Measurements from ENCODE around the gene CEL.

The CEL gene

DNA sequence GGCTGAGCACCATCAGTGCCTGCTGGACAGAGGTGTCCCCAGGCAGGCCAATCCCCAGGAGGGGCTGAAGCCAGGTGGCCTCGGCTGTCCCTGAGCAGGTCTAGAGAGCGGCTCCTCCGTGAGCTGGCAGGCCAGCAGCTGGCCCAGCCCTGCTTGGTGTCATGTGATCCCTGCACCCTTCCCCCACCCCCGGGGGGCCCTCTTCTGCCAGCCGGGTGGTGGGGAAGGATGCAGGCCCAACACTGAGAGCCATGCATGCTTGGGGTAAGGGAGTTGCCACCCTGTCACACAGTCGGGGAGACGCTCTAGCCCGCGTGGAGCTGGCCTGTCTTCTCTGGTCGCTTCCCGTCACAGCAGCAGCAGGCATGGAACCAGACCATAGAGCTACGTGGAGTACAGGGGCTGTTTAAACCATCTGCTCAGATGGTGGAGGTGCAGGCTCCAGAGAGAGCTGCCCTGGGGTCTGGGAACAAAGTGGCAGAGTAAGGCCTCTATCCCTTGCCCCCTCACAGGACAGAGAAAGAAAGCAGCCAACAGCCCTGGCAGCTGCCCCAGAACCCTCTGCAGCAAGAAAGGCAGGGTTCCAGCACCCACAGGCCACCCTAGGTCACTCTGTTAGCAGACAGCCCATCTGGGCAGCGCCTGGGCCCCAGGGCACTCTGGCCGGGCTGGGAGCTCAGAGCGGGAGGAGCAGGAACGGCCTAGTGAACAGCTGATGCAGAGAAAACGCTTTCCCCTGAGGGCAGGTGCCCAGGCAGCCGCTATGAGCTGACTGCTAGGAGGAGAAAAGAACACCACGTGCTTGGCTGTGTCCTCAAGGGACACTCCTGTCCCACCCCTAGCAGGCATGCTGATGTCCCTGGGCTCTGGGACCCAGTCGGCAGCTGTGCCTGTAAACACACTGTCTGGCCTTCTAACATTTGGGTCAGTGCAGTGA, 52.4 kb downstream of the CEL start:
- TF ChIP-seq CTCF (IDR thresholded peaks at IDR 0.05; ENCODE audit: low read depth, low read length): no peak
- H3K4me3 ChIP-seq (ENCODE audit: low read depth, low read length): no peak overlapping the region
- DNase-seq (ENCODE audit: low read depth, low spot score): no peak
- in situ Hi-C loops (cut with HindIII; ENCODE audit: low sequenced_read_pairs): no loop called here

GRCh38 chr9:133114886-133115603, 53.3 kb downstream of the CEL start:
- in situ Hi-C loops (cut with HindIII; ENCODE audit: low sequenced_read_pairs): no loop called here
- H3K4me3 ChIP-seq (ENCODE audit: low read depth, low read length): no peak overlapping the region
- no peak for DNase-seq (ENCODE audit: low read depth, low spot score)
- TF ChIP-seq CTCF (IDR thresholded peaks at IDR 0.05; ENCODE audit: low read depth, low read length): no peak

- TF ChIP-seq CTCF (IDR thresholded peaks at IDR 0.05; ENCODE audit: low read depth, low read length): no peak
- in situ Hi-C loops (cut with HindIII; ENCODE audit: low sequenced_read_pairs): no loop called here
- DNase-seq (ENCODE audit: low read depth, low spot score): peak; percentile 68
- no peak overlapping the region for H3K4me3 ChIP-seq (ENCODE audit: low read depth, low read length)
Observed at GRCh38 chr9:133115604-133116345, 54.0 kb downstream of the CEL start.

DNA sequence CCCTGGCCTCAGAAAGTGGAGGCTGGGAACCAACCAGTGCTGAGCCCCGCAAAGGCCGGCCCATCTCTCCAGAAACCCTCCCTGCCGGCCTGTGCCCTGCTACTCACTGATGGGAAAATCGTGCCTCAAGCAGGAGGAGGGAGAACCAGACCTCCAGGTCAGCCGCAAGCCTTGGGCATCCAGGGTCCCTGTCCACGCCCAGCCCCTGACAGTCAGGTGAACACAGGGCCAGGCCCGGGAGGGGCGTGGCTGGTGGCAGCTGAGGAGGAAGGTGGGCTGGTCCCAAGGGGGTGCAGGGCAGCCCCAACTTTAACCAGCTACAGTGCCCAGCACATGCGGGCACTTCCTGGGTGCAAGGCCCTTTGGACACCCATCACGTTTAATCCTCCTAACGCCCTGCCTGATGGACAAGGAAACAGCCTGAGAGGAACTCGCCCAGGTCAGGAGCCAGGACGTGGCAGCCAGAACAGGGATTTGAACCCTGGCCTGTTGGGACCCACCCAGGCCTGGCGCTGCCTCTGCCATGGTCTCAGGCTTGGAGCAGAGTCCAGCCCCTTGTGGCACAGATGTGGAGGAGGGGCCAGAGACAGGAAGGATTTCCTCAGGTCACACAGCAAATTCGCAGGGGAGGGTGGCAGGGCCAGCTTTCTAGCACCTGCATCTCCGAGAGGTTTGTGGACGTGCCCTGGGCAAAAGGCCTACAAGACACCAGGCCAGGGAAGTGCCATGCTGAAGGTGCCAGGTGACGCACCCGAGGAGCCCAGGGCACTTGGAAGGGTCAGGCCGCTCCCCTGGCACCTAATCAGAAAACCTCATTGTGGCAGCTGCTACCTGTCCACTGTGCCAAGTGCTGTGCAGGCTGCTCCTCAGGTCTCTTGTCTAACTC, 54.8 kb downstream of the CEL start:
- H3K4me3 ChIP-seq (ENCODE audit: low read depth, low read length): no peak overlapping the region
- TF ChIP-seq CTCF (IDR thresholded peaks at IDR 0.05; ENCODE audit: low read depth, low read length): no peak
- in situ Hi-C loops (cut with HindIII; ENCODE audit: low sequenced_read_pairs): no loop called here
- no peak for DNase-seq (ENCODE audit: low read depth, low spot score)

GRCh38 chr9:133117271-133118178, 55.7 kb downstream of the CEL start:
- no peak overlapping the region for H3K4me3 ChIP-seq (ENCODE audit: low read depth, low read length)
- in situ Hi-C loops (cut with HindIII; ENCODE audit: low sequenced_read_pairs): no loop called here
- peak; percentile 55 for DNase-seq (ENCODE audit: low read depth, low spot score)
- no peak for TF ChIP-seq CTCF (IDR thresholded peaks at IDR 0.05; ENCODE audit: low read depth, low read length)
